ENCODE data around the gene CSGALNACT2.
A peak's percentile ranks its signal among the peaks of the same experiment; 100 is the strongest.
"Not testable (repeated sequence)": the region's sequence is repeated elsewhere in the genome, so short reads cannot be mapped to it uniquely, and the experiment has no call there.

The CSGALNACT2 gene

GRCh38 chr10:43094085-43094484 is 44.2 kb upstream of the CSGALNACT2 start:
- no peak for TF ChIP-seq CTCF (conservative IDR thresholded peaks at IDR 0.05; ENCODE audit: low read depth)
- no peak overlapping the region for H3K27ac ChIP-seq
- CTCF ChIA-PET: interaction anchor here (1.5 kb wide), 1 partner anchor 11 kb away, joined by 4 read pairs; no protein-coding TSS in a partner anchor
- POLR2A ChIA-PET (ENCODE audit: low non-redundant PET): no interaction called here
- DNase-seq (ENCODE audit: low spot score): no peak

- CTCF ChIA-PET; H3K27ac ChIP-seq; DNase-seq (ENCODE audit: low spot score); POLR2A ChIA-PET (ENCODE audit: low non-redundant PET): not testable (repeated sequence)
Measured at GRCh38 chr10:43099339-43099738, 38.9 kb upstream of the CSGALNACT2 start.

- CTCF ChIA-PET: no interaction called here
- TF ChIP-seq CTCF (conservative IDR thresholded peaks at IDR 0.05; ENCODE audit: low read depth): no peak
- H3K27ac ChIP-seq: no peak overlapping the region
- POLR2A ChIA-PET (ENCODE audit: low non-redundant PET): no interaction called here
- DNase-seq (ENCODE audit: low spot score): no peak
Measured at GRCh38 chr10:43099928-43100327, 38.3 kb upstream of the CSGALNACT2 start.

- no peak overlapping the region for H3K27ac ChIP-seq
- no peak for DNase-seq (ENCODE audit: low spot score)
- ChIA-PET POLR2A (ENCODE audit: low non-redundant PET) (no interaction called here), CTCF (no interaction called here)
- TF ChIP-seq CTCF (conservative IDR thresholded peaks at IDR 0.05; ENCODE audit: low read depth): no peak
Measured at GRCh38 chr10:43100366-43100765, 37.9 kb upstream of the CSGALNACT2 start.

GRCh38 chr10:43102063-43102828 is 36.0 kb upstream of the CSGALNACT2 start:
- POLR2A ChIA-PET (ENCODE audit: low non-redundant PET): interaction anchor here (0.6 kb wide), 1 partner anchor 15 kb away, joined by 3 read pairs; no protein-coding TSS in a partner anchor
- CTCF ChIA-PET: interaction anchor here (0.5 kb wide), 1 partner anchor 164 kb away, joined by 4 read pairs; no protein-coding TSS in a partner anchor
- no peak for TF ChIP-seq CTCF (conservative IDR thresholded peaks at IDR 0.05; ENCODE audit: low read depth)
- no peak for DNase-seq (ENCODE audit: low spot score)
- H3K27ac ChIP-seq: no peak overlapping the region

GRCh38 chr10:43105102-43105955 is 32.9 kb upstream of the CSGALNACT2 start:
- TF ChIP-seq CTCF (conservative IDR thresholded peaks at IDR 0.05; ENCODE audit: low read depth): peak; percentile 97
- ChIA-PET CTCF (interaction anchor here (0.6 to 1.5 kb wide), 8 partner anchors 11 to 239 kb away, joined by 3 to 5 read pairs (median 4); no protein-coding TSS in a partner anchor), POLR2A (ENCODE audit: low non-redundant PET) (no interaction called here)
- H3K27ac ChIP-seq: no peak overlapping the region
- peak; percentile 74 for DNase-seq (ENCODE audit: low spot score)

GRCh38 chr10:43105956-43106229 is 32.4 kb upstream of the CSGALNACT2 start:
- CTCF ChIA-PET: interaction anchor here (0.7 to 1.0 kb wide), 2 partner anchors 11 to 70 kb away, joined by 3 to 4 read pairs; no protein-coding TSS in a partner anchor

More at GRCh38 chr10:43105956-43106229, 32.4 kb upstream of the CSGALNACT2 start:
- POLR2A ChIA-PET (ENCODE audit: low non-redundant PET): no interaction called here
- H3K27ac ChIP-seq: no peak overlapping the region
- TF ChIP-seq CTCF (conservative IDR thresholded peaks at IDR 0.05; ENCODE audit: low read depth): no peak
- no peak for DNase-seq (ENCODE audit: low spot score)
